DMS79 (cell line): ENCODE data around the gene IRF6.
"Not testable (repeated sequence)": the region's sequence is repeated elsewhere in the genome, so short reads cannot be mapped to it uniquely, and the experiment has no call there.

Experiments
- DNase-seq: peaks from one replicate; lab custom pipeline; 2025; lab: John Stamatoyannopoulos, UW

IRF6 gene

DNA sequence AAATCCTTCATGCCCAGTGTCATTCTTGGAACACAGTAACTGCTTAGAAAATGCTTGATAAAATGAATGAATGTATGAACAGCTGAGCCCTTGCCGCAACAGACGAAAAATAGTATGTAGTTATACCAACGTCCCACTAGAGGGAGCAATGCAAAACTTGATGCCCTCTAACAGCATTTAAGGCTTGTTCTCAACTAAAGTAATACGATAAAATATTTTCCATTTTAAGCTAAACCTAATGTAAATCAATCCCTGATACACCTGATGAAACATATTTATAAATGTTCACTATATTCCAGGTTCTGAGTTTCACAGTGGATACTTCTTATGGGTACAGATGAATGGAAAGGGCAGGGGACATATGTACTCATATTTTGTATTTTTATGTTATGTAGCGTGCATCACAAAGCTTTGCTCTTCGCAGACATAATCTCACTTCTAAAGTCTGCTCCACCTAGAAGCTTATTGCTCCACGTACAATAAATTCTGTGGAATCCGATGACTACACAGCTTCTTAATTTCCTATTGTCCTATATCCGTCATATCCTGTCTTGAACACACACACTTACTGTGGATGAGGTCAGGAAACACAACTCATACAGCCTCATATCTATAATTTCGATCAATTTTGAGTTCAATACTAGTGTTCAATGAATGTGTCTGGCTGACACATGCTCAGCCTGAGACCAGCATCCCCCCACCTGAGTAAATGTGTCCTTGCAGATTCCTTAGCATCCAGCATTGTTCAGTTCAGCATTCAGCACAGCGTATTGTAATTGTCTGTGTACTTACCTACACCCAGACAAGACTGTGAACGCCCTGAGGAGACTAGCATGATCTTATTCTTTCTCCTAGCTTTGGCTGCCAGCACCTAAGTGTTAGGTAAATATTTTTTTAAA, 17.4 kb upstream of the IRF6 start:
- no peak for DNase-seq

DNA sequence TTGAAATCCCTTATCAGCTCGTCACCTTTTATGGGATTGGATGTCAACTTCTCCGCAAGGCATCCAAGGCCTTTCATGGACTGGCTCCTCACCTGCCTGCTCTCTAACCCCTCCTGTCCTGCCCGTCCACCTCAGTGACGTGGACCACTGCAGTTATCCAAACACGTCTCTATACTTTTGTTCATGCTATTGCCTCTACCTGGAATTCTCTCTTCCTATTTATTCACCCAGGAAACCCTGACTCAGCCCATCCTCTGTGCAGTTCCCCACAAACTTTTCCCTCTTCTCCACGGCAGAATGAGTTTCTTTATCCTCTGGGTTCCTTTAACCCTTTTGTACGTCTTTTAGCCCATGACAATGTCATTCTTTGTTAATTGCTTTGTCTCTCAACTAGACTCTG, 16.8 kb upstream of the IRF6 start:
- DNase-seq: no peak

DNA sequence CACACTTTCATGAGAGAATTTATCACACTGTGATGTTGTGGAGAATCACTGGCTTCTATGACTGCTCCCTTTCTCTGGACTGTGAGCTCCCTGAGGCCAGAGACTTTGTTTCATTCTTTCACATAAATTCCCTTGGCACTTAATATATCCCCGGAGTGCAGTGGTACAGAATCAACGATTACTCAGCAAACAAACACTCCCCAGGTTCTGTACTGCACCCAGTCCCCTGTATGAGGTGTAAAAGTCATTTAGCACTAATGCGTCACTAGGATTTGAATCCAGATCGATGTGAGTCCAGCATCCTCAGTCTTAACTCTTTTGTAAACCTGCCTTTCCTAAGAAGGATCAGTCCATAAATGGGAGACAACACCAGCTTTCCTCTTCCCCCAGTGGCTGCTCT, 15.0 kb upstream of the IRF6 start:
- DNase-seq: no peak

DNA sequence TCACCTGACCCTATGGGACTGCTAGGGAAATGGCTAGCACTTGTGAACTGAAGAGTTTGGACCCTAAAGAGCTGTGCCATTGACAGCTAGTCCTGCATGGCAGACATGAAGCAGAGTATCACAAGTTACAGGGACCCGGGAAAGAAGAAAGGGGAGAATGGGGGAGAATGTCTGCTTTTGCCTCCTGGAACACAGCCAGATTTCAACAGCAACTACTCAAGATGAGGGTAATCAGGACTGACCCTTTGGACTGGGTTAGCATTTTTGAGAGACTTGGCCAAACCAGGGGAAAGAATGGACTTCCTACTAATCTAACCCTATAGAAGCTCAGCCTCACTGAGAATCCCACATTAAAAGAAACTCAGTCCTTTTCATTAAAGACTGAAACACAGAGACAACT, 13.1 kb upstream of the IRF6 start:
- no peak for DNase-seq

DNA sequence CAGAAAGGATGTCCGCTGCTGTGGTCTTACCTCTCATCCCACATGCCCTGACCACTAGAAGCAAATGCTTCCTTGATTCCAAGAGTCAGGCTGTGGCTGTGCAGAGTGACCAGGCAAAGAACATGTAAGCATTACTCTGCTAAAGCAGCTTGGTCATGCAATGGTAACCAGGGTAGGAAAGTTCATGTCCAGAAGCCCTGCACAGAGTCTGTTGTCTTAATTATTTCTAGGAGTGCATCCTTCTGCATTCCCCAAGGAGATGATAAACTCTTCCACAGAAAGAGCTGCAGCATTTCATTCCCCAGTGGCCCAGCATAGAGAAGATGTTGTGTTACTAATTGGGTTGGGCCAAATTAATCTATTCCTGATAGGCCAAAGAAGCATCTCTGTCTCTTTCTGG, 11.7 kb upstream of the IRF6 start:
- no peak for DNase-seq

DNA sequence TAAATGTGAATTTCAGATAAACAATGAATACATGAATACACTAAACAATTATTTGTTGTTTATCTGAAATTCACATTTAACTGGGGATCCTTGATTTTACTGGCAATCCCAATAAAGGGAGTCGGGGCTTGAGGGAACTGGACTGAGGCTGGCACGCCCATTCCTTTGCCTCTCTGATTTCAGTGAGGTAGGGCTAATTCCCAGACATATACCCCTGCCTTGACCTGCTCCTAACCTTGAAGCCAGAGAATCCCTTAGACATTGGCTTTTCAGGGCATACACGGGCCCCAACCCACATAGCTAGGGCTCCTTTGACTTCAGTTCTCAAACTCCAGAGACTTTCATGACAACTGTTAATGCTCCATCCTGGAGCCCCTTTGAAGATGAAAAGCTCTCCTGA, 11.0 kb upstream of the IRF6 start:
- no peak for DNase-seq

DNA sequence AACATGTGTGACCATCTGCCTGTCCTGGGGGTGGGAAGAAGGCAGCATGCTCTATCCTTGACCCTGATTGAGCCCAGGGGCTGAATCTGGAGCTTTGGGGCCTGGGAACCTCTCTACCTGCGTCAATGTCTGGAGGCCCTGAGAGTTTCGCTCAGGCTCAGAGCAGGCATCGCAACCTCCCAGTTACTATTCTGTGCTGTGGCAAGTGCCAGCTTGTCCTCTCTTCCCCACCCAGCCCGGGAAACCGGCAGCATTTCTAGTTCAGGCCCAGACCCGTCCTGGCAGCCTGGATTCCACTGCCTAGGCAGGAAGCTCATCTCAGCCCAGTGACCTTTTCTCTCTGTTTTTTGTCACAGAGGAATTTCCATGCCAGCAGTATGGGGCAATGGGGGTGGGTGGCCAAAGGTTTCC, 10.0 kb upstream of the IRF6 start:
- DNase-seq: no peak

DNA sequence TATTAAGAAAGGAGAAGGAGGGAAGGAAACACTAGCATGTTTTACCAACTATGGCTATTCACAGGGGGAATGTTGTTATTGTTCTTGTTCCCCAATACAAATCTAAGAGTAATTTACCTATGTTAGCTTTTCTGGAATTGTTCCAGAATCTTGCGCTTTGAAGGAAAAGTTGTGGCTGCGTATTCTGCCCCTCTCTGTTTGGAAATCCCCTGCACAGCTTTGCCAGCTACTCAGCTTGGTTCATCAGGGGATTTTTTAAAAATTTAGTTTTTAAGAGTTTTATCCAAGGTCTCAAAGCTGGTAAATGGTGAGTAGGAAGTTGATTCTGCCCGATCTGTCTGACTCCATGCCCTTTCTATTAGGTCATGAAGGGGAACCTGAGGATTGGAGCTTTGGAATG, 9.5 kb upstream of the IRF6 start:
- no peak for DNase-seq

DNA sequence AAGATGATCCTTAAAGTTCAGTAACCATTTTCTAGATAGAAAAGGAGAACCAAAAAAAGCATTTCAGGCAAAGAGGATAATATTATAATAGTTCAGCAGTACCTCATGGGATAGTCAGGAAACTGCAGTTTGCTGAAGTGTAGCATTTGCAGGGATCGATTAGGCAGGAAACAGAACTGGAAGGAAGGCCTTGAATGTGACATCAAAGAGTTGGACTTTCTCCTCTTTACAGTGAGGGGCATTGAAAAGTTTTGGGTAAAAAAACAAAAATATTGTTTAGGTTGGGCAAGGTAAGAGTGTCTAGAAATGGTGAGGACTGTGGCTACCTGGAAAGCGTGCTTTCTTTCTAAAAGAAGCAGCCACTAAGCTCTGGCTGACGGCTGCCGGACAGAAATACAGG, 8.0 kb upstream of the IRF6 start:
- no peak for DNase-seq

DNA sequence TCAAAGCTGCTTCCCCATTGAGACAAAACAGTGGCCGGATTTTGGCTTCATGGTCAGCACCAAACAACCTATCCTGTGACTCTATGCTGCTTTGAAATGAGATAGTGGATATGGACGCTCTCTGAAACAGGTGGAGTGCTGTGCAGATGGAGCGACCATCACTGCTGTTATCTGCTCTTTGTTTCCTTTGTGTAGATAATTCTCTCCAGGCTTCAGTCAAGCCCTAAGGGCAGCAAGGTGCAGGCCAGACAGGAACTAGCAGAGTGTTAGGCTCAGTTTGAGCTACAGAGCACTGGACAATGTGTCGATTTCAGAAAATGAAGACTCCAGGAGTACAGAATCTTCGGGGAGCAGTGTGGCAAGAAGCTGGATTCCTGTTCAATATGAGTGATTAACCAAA, 4.8 kb upstream of the IRF6 start:
- no peak for DNase-seq

DNA sequence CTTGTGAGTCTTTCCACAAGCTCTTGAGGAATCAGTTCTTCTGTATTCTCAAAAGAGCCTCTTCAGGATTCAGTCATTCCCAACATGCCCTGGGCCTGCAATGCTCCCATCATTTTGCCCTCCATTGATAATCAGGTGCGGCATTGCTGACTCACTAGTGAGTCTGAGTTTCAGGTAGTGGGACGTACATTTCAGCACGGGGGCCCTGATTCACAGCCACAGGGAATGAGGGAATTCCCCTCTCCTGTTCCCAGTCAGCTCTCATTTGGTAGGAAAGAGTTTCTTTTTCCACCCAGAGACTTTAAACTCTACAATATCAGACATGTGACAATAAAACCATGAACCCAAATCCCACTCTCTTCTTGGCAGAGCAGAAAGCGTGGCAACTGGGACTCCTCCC, 3.7 kb upstream of the IRF6 start:
- DNase-seq: no peak

DNA sequence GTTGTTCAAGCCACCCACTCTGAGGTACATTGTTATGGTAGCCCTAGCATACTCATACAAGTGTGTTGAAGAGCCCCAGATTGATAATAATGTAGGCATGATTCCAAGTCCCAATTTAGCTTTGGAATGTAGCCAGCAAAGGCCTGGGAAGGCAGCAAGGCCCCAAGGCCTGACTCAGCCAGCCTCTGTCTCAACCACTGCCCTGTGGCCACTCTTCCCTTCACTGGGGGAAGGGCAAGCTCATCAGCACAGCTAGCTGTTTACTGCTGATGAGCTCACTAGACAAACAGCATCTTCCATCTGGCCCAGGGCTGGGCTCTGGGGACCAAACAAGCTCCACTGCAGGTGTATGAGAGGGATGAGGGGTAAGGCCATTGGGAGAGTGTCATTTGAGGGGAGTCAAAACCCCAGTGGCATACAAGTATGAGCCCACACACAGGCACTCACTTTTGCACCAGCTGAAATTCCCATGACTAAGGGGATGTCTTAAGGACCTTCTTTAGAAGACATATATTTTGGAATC, 2.2 kb upstream of the IRF6 start:
- DNase-seq: peak; percentile 82

DNA sequence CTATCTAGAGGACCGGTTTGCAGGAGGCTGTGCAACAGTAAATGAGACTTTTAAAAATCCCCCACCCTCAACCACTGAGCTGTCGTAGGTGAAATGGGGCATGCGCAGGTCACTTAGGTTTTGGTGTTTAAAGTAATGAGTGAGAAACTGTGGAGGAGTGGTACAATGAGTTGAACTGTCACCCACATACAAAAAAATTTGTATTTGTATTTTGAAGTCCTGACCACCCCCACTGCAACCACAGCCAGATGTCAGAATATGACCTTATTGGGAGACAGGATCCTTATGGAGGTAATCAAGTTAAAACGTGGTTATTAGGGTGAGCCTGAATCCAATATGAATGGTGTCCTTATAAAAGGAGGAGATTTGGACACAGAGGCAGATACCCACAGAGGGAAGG, 1.6 kb upstream of the IRF6 start:
- no peak for DNase-seq

DNA sequence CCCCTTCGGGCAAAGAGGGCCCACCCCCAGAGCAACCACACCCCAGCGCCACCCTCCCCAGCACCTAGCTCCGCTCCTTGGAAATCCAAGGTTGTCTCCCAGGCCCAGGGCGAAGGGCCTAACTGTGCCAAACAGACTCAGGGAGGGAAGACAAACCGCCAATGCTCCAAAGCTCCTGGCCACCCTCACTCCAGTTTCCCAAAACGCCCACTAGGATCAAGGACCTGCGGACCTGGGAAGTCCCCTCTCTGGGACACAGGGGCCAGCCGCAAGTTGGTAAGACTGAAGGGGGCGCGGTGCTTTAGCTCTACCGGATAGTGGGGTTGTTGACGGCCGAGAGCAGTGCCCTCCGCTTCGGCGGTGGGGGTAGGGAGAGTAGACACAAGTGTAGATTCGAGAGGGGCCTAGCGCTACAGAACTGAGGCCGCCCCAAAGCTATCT, 581 bp downstream of the IRF6 start:
- peak; percentile 20 for DNase-seq

DNA sequence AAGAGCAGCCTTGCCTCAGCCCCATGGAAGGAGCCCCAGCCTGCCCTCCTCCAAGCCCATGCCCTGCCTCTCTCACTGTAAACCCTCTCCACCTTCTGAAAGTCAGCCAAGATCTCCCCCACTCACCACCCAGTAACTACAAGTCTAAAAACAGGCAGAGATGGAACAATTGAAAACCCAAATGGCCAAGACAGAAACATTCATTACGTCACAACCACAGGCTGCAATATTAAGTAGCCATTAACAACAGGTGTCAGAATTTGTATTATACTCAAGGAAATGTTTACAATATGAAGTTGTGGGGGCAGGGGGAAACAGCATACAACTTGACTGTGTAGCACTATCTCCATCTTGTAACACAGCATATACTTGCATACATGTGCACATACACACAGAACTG, 2.4 kb downstream of the IRF6 start:
- DNase-seq: no peak

DNA sequence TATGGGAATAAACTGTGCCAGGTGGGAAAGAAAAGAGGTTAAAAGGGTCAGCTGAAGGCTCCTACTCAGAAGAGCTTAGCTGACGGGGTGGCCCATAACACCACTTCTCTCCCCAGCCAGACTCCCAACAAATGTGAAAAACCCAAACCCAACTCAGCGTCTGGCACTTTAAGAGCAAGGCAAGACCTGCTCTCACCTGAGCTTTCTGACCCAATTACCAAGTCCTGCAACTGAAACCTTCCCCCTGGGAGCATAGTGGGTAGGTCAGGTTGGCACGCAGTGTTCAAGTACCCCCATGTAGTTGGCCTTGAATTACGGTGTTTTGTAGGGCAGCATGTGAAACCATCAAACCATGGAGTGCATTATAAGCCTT, 3.2 kb downstream of the IRF6 start:
- DNase-seq: no peak

DNA sequence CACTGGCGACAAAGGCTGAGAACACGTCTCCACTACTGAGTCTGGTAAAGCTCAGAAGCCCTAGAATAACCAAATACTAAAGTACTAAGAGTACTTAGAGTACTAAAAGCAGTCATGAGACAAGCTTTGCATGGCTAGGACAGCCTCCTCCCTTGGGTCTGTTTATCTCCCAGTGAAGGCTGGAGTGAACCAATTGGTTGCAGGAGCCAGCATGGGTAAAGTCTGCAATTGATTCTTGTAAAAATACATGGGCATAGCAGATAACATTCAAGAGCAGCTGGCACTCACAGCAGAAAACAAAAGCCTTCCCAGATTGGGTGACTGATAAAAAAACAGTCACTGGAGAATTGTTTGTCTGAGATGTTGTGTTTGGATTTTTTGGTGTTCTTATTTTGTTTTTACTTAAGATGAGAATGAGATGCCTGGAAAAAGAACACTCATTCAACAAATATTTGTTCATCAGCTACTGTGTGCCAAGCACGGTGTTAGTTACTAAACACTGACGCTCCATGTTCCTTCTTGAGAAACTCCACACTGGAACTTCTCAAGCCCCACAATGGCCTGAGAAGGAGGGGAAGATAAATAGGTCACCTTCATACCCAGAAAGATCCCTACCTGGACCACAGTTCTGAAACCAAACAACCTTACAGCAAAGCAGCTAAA, 3.7 kb downstream of the IRF6 start:
- DNase-seq: no peak

DNA sequence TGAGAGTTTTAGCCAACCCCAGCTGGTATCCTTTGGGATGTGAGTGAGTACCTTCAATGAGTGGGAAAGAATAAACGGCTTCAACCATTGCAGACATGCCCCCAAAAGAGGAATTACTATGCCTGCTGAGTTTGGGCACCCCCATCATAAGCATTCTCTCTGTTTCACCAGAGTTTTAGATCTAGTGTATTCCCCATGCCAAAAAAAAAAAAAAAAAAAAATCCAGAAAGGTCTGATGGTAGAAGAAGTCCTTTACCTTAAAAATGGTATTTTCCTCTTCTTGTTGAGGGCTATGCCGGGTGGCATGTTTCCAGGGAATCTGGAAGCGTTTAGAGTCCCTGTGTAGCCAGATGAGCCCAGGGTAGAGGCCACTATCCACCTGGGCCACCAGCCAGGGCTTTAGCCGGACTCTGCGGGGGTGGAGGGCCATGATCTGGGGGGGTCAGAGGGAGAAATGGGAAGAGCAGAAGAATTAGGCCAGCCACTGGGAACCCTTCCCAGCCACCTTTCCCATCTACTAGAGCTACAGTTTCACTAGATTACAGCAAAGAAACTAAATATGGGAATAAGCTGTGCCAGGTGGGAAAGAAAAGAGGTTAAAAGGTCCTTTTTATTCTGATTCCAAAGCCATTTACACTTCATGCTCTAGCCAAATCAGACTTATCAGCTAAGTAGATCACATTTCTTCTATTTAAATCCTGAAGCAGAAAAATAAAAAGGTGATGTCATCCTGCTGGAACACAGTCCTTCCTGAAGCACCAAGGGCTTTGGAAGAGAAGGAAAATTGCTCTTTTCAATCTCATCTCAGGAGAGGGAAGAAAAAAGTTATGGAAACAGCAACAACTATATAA, 4.7 kb downstream of the IRF6 start:
- no peak for DNase-seq

DNA sequence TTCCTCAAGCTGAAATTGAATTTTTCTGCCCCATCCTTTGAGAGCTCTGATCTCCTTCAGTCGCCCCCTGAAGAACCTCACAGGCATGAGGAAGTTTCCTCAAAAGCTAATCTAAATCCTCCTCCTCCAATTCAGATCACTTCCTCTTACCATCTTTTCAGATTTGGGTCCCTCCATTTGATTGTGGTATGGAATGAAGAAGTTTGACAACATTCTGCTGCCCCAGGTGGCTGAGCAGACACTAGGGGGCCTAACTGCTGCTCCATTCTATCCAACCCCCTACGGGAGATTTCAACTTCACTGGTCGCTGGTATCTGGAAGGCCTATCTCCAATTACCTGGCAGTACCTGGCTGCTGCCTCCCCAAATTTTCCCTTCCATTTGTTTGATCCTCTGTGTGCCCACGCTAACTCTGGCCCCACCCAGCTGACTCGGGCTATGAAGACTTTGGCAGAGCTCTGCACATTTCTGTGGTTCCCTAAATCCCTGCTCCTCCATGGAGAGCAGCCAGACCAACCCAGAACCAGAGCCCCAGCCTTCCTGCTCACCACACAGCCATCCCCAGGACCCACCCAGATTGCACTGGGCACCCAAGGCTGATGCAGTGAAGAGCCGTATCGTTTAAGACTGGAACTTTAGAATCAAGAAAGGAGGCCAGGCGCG, 7.8 kb downstream of the IRF6 start:
- no peak for DNase-seq

DNA sequence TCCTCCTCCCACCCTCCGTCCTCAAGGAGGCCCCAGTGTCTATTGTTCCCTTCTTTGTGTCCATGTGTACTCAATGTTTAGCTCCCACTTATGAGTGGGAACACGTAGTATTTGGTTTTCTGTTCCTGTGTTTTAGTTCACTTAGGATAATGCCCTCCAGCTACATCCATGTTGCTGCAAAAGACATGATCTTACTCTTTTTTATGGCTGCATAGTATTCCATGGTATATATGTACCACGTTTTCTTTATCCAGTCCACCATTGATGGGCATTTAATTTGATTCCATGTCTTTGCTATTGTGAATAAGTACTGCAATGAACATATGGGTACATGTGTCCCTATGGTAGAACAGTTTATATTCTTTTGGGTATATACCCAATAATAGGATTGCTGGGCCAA, 12.2 kb downstream of the IRF6 start:
- not testable (repeated sequence) for DNase-seq

DNA sequence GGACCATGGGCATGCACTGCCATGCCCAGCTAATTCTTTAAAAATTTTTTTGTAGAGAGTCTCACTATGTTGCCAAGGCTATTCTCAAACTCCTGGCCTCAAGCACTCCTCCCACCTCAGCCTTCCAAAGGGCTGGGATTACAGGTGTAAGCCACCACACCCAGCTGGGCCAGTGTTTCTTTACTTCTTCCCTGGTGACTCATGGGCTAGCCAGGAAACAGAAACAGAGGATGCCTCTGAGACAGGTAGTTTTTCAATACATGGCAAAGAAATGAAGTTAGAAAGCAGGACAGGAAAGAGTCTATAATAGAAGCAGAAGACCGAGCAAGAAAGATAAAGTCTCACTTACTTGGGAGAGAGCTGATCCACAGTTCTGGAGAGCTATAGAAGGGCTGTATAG, 14.0 kb downstream of the IRF6 start:
- DNase-seq: no peak
